Stimulated activated naive CD8-positive, alpha-beta T cell treated with anti-CD3 and anti-CD28 coated beads, Interleukin-15, Interleukin-2, amounts not matched to agents 100 U/mL and 50 U/mL, for 24 hours (primary cell): ENCODE measurements around the gene RNF141.

Experiments used
- ATAC-seq: fragments of 150-1000 bp; cut with Tn5 transposase; one replicate; pipeline ENCODE4 v1.10.0; 2021
- DNase-seq: peaks from one replicate; pipeline ENCODE4 v3.0.0; 2021

Gene RNF141

GRCh38 chr11:10481560-10482349 is 59.2 kb downstream of the RNF141 start:
- ATAC-seq (no peak), DNase-seq (no peak)

GRCh38 chr11:10480760-10481159 is 60.2 kb downstream of the RNF141 start:
- DNase-seq (no peak), ATAC-seq (no peak)

GRCh38 chr11:10480026-10480425 is 61.0 kb downstream of the RNF141 start:
- DNase-seq (no peak), ATAC-seq (no peak)

- ATAC-seq (no peak), DNase-seq (no peak)
These were observed 62.1 kb downstream of the RNF141 start for GRCh38 chr11:10478574-10479550.

GRCh38 chr11:10478066-10478465 is 62.9 kb downstream of the RNF141 start:
- ATAC-seq, result peak; percentile 28
- no peak for DNase-seq

- ATAC-seq (no peak), DNase-seq (no peak)
These were observed 63.3 kb downstream of the RNF141 start for GRCh38 chr11:10477690-10478046.

GRCh38 chr11:10476927-10477689 is 63.9 kb downstream of the RNF141 start:
- no peak for DNase-seq
- no peak for ATAC-seq

- DNase-seq (no peak), ATAC-seq (no peak)
These were observed 64.6 kb downstream of the RNF141 start for GRCh38 chr11:10476342-10476741.

GRCh38 chr11:10474551-10474950 is 66.4 kb downstream of the RNF141 start:
- ATAC-seq (no peak), DNase-seq (no peak)

- no peak for DNase-seq
- ATAC-seq, result no peak
These were observed 67.6 kb downstream of the RNF141 start for GRCh38 chr11:10473371-10473770.

- ATAC-seq (no peak), DNase-seq (no peak)
These were observed 78.2 kb downstream of the RNF141 start for GRCh38 chr11:10462746-10463300.
